Activated CD8-positive, alpha-beta memory T cell treated with anti-CD3 and anti-CD28 coated beads for 36 hours (primary cell): ENCODE data around the gene FAP. TPM values are rescaled to one million over a fixed set of nuclear protein-coding genes. Genes with fewer than 3 reads are reported as not detected.

Source experiments
- CTCF ChIA-PET: fragments of 350-600 bp; sonication (Branson Sonifier 250); formaldehyde crosslinking; loops from one replicate; lab custom pipeline; 2021; ENCODE audit warnings: antibody characterized with exemption; lab: Charles Lee
- POLR2A ChIA-PET: fragments of 350-600 bp; sonication (Branson Sonifier 250); formaldehyde crosslinking; loops from one replicate; lab custom pipeline; 2021; ENCODE audit warnings: antibody characterized with exemption; lab: Charles Lee
- total RNA-seq, 2 experiments: library from RNA; stranded (reverse); gene quantifications; one replicate each; pipeline ENCODE4 v1.2.3, GENCODE V29; 2021

Gene FAP
- total RNA-seq, 2 experiments from 2014 or later, result not detected

DNA sequence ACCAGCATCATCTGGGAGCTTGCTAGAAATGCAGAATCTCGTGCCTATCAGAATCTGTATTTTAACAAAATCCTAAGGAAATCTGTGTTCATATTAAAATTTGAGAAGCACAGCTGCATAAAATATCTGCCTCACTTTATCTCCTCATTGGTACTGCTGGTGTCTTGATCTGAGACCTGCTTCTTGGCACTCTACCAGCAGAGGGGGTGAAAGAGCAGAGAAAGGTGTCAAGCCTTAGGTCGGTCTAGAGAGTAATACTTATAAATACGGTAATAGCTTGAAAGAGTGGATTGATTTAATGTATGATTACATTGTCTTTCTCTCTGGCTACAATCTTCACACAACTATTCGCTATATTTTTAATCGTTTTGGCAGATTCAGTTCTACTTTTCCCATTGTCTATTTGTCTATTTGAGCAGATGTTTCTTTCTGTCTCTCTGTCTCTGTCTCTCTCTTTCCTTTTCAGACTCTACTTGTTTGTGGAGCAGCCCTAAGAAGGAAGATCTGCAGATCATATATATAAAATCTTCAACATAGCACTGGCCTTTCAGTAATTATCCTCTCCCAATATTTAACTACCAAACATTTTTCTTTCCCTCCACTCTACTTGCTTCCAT, 89.5 kb downstream of the FAP start:
- POLR2A ChIA-PET, result no interaction called here

DNA sequence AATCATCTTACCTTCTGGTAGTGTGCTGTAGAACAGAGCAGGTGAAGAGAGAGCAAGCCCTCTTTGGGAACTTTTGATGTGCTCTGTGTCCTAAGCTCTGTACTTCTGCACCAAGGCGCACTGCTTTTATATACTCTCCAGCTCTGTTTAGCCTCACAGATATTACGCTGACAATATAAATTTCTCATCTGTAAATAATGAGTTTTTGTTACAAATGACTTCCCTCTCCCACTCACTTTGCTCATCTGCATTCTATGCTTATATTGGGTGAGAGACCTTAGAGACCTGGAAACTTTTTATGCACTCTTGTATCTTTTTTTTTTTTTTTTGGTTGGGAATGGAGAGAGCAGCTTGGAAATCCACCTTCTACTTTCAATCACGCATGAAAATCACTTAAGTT, 91.1 kb downstream of the FAP start, which contains the start of gene GCG:
TSS of gene GCG (minus strand) at position 101 of the 400 bp plus-strand sequence. CDS start 3,069 bp downstream, outside the sequence.
- CTCF ChIA-PET, result interaction anchor here (1.0 kb wide), 1 partner anchor 23 kb away, joined by 5 read pairs; no protein-coding TSS in a partner anchor
- POLR2A ChIA-PET, result no interaction called here

More for the DNA sequence above, 89.5 kb downstream of the FAP start:
- CTCF ChIA-PET, result interaction anchor here (1.0 to 1.4 kb wide), 3 partner anchors 66 to 147 kb away, joined by 4 to 9 read pairs (median 5); no protein-coding TSS in a partner anchor

DNA sequence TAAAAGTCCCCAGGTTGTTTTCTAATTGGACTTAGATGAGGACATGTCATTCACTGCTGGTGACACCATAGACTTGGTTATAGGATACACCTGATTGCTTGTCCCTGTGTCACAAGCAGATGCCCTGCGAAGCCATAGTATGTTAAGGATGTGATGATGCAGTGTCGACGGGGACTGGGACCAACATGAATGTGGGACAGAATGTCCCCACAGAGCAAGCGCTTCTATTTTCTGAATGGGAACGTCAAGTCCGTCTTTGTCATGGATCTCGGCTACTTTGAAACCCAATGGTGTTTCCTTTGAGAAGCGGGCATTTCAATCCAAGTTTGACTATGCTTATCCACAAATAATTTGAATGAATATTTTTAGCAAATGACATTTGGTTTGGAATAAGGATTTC, 93.3 kb downstream of the FAP start:
- CTCF ChIA-PET, result no interaction called here
- POLR2A ChIA-PET, result no interaction called here

DNA sequence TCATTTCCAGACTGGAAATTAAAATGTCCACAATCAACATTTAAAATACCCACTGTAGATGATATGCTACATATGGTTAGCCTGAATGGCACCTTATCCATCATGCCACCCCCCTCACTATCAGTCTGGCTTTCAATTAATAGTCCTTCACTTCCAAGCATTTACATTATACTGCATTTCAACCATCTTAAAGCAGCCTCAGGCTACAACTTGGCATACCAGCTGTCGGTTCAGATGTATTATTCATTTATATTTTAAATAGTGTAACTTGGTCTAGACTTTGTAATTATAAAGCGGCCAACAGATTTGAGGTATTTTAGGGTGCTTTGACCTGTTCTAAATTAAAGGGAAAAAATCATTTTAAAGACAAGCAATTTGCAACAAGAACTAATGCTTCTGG, 93.8 kb downstream of the FAP start:
- ChIA-PET CTCF (no interaction called here), POLR2A (no interaction called here)

DNA sequence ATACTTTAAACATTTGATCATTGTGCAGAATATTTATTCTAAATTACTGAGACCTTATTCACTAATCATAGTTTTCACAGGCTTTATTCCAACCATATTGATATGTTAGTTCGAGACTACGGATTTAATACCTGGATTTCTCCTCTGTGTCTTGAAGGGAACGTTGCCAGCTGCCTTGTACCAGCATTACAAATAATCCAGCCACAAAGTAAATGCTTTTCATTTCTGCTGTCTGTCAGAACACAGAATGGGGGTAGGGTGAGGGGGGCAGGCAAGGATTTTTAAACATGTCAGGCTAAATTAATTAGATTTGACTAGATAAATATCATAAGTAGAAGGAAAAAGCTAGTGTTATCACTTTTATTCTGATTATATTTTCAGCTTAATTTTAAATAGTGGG, 94.3 kb downstream of the FAP start:
- ChIA-PET CTCF (no interaction called here), POLR2A (no interaction called here)

DNA sequence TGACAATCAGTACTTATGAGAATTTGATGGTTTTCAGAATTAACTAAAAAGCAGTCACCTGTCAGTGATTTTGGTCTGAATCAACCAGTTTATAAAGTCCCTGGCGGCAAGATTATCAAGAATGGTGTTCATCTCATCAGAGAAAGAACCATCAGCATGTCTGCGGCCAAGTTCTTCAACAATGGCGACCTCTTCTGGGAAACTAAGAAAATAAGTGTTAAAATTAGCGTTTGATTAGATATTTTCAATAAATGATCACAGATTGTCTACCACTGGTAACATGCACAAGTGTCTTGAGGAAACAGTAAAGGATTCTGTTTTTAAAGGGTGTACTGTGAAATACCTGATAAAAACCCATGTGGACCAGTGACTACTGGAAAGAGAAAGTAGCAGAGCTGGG, 99.3 kb downstream of the FAP start:
- ChIA-PET POLR2A (no interaction called here), CTCF (no interaction called here)

DNA sequence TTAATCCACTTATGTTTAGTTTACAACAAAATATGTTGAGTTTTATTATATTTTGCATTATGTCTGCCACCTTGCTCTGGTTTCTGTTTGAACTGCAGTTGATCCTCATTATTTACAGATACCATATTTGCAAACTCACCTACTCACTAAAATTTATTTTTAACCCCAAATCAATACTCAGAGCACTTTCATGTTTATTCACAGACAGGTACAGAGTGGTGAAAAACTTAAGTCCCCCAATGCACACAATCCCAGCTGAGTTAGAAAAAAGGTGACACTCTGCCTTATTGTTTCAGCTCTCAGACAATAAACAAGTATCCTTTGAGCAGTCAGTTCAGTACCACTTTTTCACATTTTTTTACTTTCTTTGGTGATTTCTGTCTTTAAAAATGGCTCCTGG, 104.9 kb downstream of the FAP start:
- CTCF ChIA-PET, result no interaction called here
- POLR2A ChIA-PET, result no interaction called here

DNA sequence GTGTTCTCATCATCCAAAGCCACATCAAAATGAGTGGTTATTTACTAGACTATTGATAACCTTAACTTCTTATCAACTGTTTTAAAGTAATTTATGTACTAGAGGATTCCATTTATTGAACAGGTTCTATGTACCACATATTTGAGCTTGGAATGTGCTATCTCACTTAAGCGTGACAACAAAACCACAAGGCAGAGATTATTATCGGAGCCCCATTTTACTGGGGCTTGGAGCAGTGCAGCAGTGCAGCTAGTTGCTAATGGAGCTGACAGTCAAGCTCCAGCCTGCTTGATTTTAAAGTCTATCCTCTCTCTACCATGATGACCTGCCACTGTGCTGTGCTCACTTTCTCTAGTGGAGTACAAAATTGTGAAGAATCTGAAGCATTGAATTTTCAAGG, 115.8 kb downstream of the FAP start:
- ChIA-PET CTCF (interaction anchor here (1.3 kb wide), 1 partner anchor 180 kb away, joined by 3 read pairs; no protein-coding TSS in a partner anchor), POLR2A (no interaction called here)

DNA sequence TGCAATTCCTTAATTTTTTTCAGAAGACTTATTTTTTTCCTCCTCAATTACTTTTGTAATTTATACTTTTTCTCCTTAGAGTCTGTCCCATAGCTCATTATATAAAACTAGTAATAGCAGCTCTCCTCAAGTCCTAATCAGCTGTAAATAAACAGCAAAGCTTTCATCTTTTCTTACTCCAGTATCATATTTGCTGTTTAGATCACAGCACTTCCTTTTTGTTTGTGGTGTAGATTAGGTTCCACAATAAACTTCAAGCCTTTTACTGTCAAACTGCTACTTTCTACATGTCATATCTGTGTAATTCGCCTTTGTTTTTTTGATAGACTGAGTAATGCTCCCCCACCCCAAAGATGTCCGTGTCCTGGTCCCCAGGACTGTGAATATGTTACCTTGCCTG, 116.7 kb downstream of the FAP start:
- POLR2A ChIA-PET, result no interaction called here

DNA sequence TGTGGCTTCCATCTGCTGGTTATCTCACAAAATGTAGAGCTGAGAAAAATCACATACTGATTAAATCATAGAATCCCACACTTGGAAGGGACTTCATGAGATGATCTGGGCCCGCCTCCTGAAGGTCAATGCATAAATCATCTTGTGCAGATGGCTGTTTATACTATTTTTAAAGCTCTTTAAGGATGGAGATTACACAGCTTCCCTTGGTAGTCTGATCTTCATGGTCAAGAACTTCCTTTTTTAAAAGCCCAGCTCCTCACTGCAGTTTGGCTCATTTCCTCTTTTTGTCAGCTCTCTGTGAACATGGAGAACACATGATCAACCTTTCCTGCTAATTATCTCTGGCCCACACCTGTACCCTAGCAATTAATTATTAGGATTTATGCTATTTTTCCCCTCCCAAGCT, 117.1 kb downstream of the FAP start:
- CTCF ChIA-PET, result interaction anchor here (1.0 to 1.4 kb wide), 3 partner anchors 53 to 179 kb away, joined by 3 to 6 read pairs (median 3); no protein-coding TSS in a partner anchor

More for the DNA sequence above, 116.7 kb downstream of the FAP start:
- CTCF ChIA-PET, result interaction anchor here (1.0 to 1.4 kb wide), 3 partner anchors 53 to 179 kb away, joined by 3 to 6 read pairs (median 3); no protein-coding TSS in a partner anchor

DNA sequence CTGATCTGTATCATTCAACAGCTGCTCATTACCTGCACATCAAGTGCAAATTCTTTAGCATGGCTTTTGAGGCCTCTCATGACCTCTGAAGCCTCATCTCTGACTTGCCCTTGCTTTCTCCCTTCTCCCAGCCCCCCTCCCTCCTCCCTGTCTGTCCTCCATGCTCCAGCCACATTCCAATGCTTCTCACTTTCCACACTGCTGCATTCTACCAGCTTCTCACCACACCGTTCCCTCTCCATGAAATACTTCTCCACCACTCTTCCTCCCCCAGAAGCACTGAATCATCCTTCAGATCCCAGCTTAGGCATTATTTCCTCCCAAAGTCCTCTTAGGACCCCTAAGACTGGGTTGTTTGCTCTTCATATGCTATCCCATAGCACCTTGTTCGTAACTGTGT, 118.1 kb downstream of the FAP start:
- POLR2A ChIA-PET, result no interaction called here
- CTCF ChIA-PET, result interaction anchor here (0.9 to 1.4 kb wide), 3 partner anchors 16 to 178 kb away, joined by 6 to 8 read pairs (median 6); no protein-coding TSS in a partner anchor

More for the DNA sequence above, 117.1 kb downstream of the FAP start:
- POLR2A ChIA-PET, result no interaction called here

DNA sequence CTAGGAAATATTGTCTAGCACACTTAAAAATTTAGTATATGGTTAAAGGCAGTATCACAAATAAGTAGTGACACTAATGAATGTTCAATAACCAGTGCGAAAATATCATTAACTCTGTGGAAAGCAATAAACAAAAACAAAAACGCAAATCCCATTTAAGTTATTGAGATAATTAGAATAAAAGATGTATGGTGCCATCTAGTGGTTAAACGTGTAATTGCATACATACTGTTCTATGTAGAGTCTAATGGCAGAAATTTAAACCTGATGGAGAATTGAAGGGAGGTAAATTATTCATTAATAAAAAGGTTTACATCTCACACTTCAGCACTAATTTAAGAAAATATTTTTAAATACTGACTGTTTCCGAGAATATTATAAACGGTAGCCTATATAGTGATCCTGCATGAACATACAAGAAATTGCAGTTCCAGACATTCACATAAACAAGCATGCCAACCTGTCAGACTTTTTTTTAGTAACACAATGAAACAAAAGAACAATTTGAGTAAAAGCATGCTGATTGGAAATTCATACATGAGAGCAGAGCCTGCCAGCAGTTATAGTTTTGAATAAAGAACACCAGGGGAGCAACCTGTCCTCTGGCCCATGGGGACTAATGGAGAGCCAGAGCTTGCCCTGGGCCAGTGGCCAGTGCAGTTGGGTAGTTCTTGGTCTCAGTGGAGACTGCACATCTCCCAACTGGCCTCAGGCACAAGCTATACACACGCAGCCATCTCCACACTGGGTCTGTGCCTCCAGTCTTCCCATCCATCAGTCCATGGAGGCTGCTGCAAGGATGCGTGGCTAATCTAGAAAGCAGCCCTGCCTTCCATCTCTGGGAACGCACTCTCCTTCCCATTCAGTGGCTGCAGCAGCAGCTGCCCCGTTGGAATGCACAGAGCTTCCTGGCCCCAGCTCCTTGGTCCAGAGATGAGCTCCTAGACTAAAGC, 119.2 kb downstream of the FAP start:
- POLR2A ChIA-PET, result no interaction called here
- CTCF ChIA-PET, result interaction anchor here (0.8 to 1.4 kb wide), 4 partner anchors 131 to 537 kb away, joined by 3 to 8 read pairs (median 3); no protein-coding TSS in a partner anchor

Other genes starting within 250 kb of the FAP start
- 10 to 100 TPM; 24.3 to 25.2 TPM for gene DPP4, start 169.2 kb downstream of the FAP start, total RNA-seq
- gene GCG, start 91.2 kb downstream of the FAP start, total RNA-seq, result not detected
- 10 to 100 TPM; 15.8 TPM for gene IFIH1, start 75.2 kb upstream of the FAP start, total RNA-seq
- 10 to 100 TPM; 15.7 to 16.6 TPM for gene GCA, start 100.7 kb upstream of the FAP start, total RNA-seq